SW 1271 (cell line): ENCODE results near the gene CFH.
"Not testable (repeated sequence)": the region's sequence is repeated elsewhere in the genome, so short reads cannot be mapped to it uniquely, and the experiment has no call there.

ENCODE experiments used
- DNase-seq, 2 experiments: peaks; one replicate each; lab custom pipeline; 2025; lab: John Stamatoyannopoulos, UW

The CFH gene

DNA sequence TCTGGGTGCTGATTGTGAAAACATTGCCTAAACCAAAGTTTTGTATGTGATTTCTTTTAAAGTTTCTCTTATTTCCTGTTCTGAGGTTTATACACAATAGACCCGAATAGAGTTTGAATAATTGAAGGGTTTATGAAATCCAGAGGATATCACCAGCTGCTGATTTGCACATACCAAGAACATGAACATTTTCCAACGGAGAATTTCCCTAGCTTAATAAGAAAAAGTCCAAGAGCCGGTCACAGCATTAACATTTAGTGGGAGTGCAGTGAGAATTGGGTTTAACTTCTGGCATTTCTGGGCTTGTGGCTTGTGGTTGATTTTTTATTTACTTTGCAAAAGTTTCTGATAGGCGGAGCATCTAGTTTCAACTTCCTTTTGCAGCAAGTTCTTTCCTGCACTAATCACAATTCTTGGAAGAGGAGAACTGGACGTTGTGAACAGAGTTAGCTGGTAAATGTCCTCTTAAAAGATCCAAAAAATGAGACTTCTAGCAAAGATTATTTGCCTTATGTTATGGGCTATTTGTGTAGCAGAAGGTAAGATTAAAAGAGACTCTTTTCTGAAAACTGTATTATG is at the start of gene CFH:
Gene CFH (plus strand): TSS at position 407 of the 579 bp plus-strand sequence. CDS start 75 bp downstream, at position 482.
- DNase-seq: no peak

- DNase-seq: no peak
These were observed 48.2 kb upstream of the CFH start for GRCh38 chr1:196603651-196604050.

GRCh38 chr1:196607981-196608380 is 43.9 kb upstream of the CFH start:
- no peak for DNase-seq

GRCh38 chr1:196608390-196609369 is 43.2 kb upstream of the CFH start, which contains the start of gene KCNT2:
Gene KCNT2 (minus strand): TSS chr1:196608440. CDS start chr1:196608309, 131 bp downstream.
- no peak for DNase-seq

GRCh38 chr1:196609370-196609737 is 42.5 kb upstream of the CFH start:
- no peak for DNase-seq

DNA sequence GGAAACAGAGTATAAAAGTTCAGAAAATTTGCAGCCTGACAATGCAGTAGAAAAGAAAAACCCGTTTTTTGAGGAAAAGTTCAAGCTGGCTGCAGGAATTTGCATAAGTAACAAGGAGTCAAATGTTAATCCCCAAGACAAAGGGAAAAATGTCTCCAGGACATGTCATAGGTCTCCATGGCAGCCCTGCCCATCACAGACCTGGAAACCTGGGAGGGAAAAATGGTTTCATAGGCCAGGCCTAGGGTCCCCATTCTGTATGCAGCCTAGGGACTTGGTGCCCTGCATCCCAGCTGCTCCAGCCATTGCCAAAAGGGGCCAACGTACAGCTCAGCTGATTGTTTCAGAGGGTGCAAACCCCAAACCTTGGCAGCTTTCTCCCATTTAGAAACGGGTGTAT is 40.0 kb upstream of the CFH start:
- DNase-seq: no peak

- DNase-seq: no peak
These were observed 32.1 kb upstream of the CFH start for GRCh38 chr1:196619721-196620120.

GRCh38 chr1:196623079-196623478 is 28.8 kb upstream of the CFH start:
- no peak for DNase-seq

DNA sequence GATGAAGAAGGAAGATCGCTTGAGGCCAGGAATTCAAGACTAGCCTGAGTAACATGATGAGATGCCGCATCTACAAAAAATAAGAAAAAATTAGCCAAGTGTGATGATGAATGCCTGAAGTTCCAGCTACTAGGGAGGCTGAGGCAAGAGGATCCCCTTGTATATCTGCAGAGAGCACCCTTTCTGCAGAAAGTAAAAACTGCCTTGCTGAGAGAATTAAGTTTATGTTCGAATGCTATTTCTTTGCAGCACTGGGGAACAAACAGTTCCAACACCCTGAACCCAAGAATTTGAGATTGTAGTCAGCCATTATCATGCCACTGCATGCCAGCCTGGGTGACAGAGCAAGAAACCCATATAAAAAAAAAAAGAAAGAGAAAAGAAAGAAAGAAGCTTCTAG is 23.0 kb upstream of the CFH start:
- no peak for DNase-seq

GRCh38 chr1:196637606-196638005 is 14.2 kb upstream of the CFH start:
- no peak for DNase-seq

- no peak for DNase-seq
These were observed 13.4 kb upstream of the CFH start for GRCh38 chr1:196638466-196638865.

- DNase-seq: not testable (repeated sequence)
These were observed 12.6 kb upstream of the CFH start for GRCh38 chr1:196639291-196639690.

GRCh38 chr1:196640976-196641375 is 10.9 kb upstream of the CFH start:
- DNase-seq: no peak

DNA sequence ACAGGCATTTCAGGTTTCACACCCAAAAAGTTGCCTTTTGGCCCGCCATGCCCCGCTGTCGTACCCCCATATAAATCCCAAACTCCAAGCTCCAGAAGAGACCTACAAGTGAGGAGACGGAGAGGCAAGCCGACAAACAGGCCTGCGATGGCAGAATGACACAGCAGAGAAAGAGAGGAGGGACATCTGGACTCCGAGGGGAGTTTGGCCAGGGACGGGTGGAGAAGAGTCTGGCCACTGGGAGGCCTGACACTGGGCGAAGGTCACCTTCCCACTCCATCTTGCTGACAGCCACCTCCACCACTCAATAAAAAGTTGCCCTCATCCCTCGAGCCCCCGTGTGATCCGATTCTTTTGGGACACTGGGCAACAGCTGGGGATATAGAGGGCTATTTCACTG is 1.9 kb upstream of the CFH start:
- no peak for DNase-seq

GRCh38 chr1:196650403-196650802 is 1.4 kb upstream of the CFH start:
- no peak for DNase-seq

- DNase-seq: no peak
These were observed 764 bp upstream of the CFH start for GRCh38 chr1:196651079-196651478.

DNA sequence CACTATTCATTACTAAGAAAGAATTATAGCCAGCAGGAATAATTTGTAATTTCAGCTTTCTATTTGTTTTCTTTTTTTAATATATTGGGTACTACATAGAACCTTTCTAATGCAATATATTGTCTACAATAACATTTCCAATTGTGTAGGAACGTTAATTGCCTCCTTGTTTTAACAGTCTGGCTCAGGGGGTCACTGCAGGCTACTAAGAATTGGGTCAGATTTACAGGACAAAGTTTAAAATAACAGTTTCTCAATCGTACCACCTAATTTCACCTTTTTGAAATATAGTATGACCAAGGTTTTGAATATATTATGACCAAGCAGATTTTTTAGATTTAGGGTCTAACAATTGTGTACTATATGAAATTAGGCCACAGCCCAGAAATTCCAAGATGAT is 2.4 kb downstream of the CFH start:
- no peak for DNase-seq

- no peak for DNase-seq
These were observed 3.2 kb downstream of the CFH start for GRCh38 chr1:196655071-196655470.

DNA sequence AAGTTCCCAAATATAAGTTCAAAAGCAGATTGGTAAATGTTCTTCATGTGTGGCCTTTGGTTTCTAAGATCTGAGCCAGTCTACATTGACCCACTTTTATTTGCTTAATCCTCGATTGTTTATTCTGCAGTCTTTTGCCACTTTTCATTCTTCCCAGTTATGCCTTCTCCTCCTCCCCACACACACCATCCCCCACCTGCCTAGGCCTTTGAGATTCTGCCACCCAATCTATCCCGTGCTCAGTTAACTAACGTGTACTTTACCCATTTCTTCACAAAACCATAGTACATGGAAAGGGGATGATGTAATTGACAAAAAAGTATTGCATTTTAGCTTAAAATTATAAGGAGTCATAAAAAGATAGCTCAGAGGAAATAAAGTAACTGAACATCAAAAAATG is 3.7 kb downstream of the CFH start:
- DNase-seq: no peak

- DNase-seq: no peak
These were observed 7.6 kb downstream of the CFH start for GRCh38 chr1:196659471-196659870.

DNA sequence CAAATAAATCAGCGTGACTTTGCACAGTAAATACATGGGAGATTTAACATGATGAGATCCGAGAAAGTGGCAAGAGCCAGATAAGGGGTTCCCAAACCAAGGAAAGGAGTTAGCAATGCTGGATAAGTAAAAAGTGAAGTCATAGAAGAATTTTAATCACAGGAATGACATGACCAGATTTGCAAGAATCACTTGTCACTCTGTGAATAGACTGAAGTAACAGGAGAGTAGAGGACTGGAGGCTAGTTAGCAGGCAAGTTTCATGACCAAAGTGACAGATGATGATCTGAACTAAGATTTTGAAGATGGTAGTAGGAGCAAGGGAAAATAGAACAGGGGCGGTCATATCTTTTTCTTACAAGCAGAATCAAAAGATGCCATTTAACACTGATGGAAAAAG is 8.4 kb downstream of the CFH start:
- DNase-seq: no peak

DNA sequence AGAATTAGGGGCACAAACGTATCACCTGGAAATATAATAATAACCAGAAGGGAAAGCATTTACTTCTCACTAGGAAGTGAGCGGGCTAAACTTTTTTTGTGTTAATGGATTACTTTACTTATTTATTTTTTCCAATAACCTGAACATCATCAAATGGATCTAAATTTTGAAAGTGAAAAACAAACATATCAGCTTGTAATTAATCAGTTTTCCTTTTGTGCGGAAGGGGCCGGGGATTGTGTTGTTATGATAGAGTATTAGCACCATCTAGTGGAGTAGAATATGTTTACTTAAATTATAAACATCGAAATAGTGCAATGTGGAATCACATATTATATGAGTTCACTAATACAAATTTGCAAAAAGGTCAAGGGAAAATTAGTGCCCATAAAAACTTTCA is 9.0 kb downstream of the CFH start:
- DNase-seq: peak in 1 of 2 experiments; percentile 15

DNA sequence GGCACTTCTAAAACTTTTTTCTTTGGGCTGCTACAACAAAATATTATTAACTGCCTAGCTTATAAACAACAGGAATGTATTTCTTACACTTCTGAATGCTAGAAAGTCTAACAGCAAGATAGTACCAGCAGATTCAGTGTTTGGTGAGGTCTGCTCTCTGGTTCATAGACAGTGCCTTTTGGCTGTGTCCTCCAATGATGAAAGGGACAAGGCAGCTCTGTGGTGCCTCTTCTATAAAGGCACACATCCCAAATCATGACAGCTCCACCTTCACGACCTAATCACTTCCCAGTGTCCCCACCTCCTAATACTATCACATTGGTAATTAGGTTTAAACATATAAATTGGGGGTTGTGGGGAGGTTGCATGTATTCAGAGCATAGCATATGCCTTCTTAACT is 9.5 kb downstream of the CFH start:
- no peak for DNase-seq
